ENCODE results near the gene LRPAP1. TPM values are rescaled to one million over a fixed set of nuclear protein-coding genes. Genes with fewer than 3 reads are reported as not detected.

Gene LRPAP1
- total and polyA plus RNA-seq, 2 donors (not counting 1 experiment from before 2014, with no cell fraction given): 64.6 to 86.8 TPM

- intact Hi-C loops (cut with micrococcal nuclease): no loop called here
- POLR2A ChIA-PET: no interaction called here
- no peak overlapping the region for H3K27ac Mint-ChIP-seq
These were observed 33.2 kb downstream of the LRPAP1 start for GRCh38 chr4:3498901-3499510.

GRCh38 chr4:3498407-3498806, 33.8 kb downstream of the LRPAP1 start:
- ChIA-PET CTCF (no interaction called here), POLR2A (no interaction called here)
- H2AFZ ChIP-seq (ENCODE audit: insufficient read depth, low read depth, low read length, poor library complexity, severe bottlenecking): no peak overlapping the region
- H3K36me3 ChIP-seq (replicated peaks in 1 of 2; ENCODE audit: control extremely low read depth in 1 of 2, control insufficient read depth in 1 of 2, extremely low read depth in 1 of 2, insufficient read depth in 2 of 2, low read length in 1 of 2): peaks cover 0 to 20% of the 10 kb centered on the region in 2 experiments
- H3K4me3 Mint-ChIP-seq: no peak overlapping the region
- 87% methylated on average over 11 of the region's 11 CpGs for WGBS (ENCODE audit: insufficient coverage)
- H3K27me3 ChIP-seq (replicated peaks in 1 of 4; ENCODE audit: control extremely low read depth in 1 of 4, control insufficient read depth in 3 of 4, insufficient read depth in 4 of 4, low read length in 3 of 4): no peaks in the 10 kb centered on the region
- TF ChIP-seq CTCF (IDR thresholded peaks at IDR 0.05) (no peak), EZH2 (IDR thresholded peaks at IDR 0.05; ENCODE audit: borderline replicate concordance, insufficient read depth, low read depth, low read length, poor library complexity, severe bottlenecking) (no peak)
- peaks cover 27% of the 10 kb centered on the region for H4K20me1 ChIP-seq (ENCODE audit: control insufficient read depth, insufficient read depth, low read length, poor library complexity, severe bottlenecking)
- peaks cover 1% of the 10 kb centered on the region for H3K4me1 Mint-ChIP-seq
- H3K27ac Mint-ChIP-seq: no peak overlapping the region
- no peaks in the 10 kb centered on the region for H3K9me3 Mint-ChIP-seq (ENCODE audit: insufficient read depth)
- no peak overlapping the region for H3K4me2 ChIP-seq (replicated peaks; ENCODE audit: low read depth, low read length, poor library complexity, severe bottlenecking)
- H3K9ac ChIP-seq (ENCODE audit: low read length): no peak overlapping the region
- no peaks in the 10 kb centered on the region for H3K9me3 ChIP-seq (ENCODE audit: control extremely low read depth in 1 of 3, control insufficient read depth in 2 of 3, insufficient read depth in 1 of 3, low read length in 2 of 3)
- ATAC-seq (ENCODE audit: low read depth): no peak
- DNase-seq: no peak
- no peak overlapping the region for H3K4me3 ChIP-seq (ENCODE audit: control extremely low read depth in 1 of 5, extremely low read depth in 1 of 5, insufficient read depth in 1 of 5, low read depth in 2 of 5, low read length in 4 of 5)
- no peaks in the 10 kb centered on the region for H3K27me3 Mint-ChIP-seq
- no peaks in the 10 kb centered on the region for H3K79me2 ChIP-seq (ENCODE audit: control insufficient read depth, insufficient read depth, low read length)
- no peak overlapping the region for H3K27ac ChIP-seq (ENCODE audit: low read length in 2 of 2)
- no peaks in the 10 kb centered on the region for H3K4me1 ChIP-seq (ENCODE audit: control insufficient read depth in 2 of 2, insufficient read depth in 2 of 2, low read length in 2 of 2)
- intact Hi-C loops (cut with micrococcal nuclease): no loop called here

More at GRCh38 chr4:3498901-3499510, 33.2 kb downstream of the LRPAP1 start:
- H2AFZ ChIP-seq (ENCODE audit: insufficient read depth, low read depth, low read length, poor library complexity, severe bottlenecking): no peak overlapping the region
- Mint-ChIP-seq H3K27me3 (no peaks in the 10 kb centered on the region), H3K9me3 (ENCODE audit: insufficient read depth) (no peaks in the 10 kb centered on the region), H3K4me1 (peaks cover 1% of the 10 kb centered on the region), H3K4me3 (no peak overlapping the region)
- no peaks in the 10 kb centered on the region for H3K27me3 ChIP-seq (replicated peaks in 1 of 4; ENCODE audit: control extremely low read depth in 1 of 4, control insufficient read depth in 3 of 4, insufficient read depth in 4 of 4, low read length in 3 of 4)
- H3K36me3 ChIP-seq (replicated peaks in 1 of 2; ENCODE audit: control extremely low read depth in 1 of 2, control insufficient read depth in 1 of 2, extremely low read depth in 1 of 2, insufficient read depth in 2 of 2, low read length in 1 of 2): peaks cover 0 to 17% of the 10 kb centered on the region in 2 experiments
- H3K27ac ChIP-seq (ENCODE audit: low read length in 2 of 2): no peak overlapping the region
- TF ChIP-seq EZH2 (IDR thresholded peaks at IDR 0.05; ENCODE audit: borderline replicate concordance, insufficient read depth, low read depth, low read length, poor library complexity, severe bottlenecking): no peak
- DNase-seq (no peak), ATAC-seq (ENCODE audit: low read depth) (no peak)
- 88% methylated on average over 19 of the region's 20 CpGs for WGBS (ENCODE audit: insufficient coverage)
- CTCF ChIA-PET: no interaction called here
- no peaks in the 10 kb centered on the region for H3K4me1 ChIP-seq (ENCODE audit: control insufficient read depth in 2 of 2, insufficient read depth in 2 of 2, low read length in 2 of 2)
- no peak overlapping the region for H3K9ac ChIP-seq (ENCODE audit: low read length)
- H4K20me1 ChIP-seq (ENCODE audit: control insufficient read depth, insufficient read depth, low read length, poor library complexity, severe bottlenecking): peaks cover 33% of the 10 kb centered on the region
- no peak overlapping the region for H3K4me2 ChIP-seq (replicated peaks; ENCODE audit: low read depth, low read length, poor library complexity, severe bottlenecking)
- no peaks in the 10 kb centered on the region for H3K79me2 ChIP-seq (ENCODE audit: control insufficient read depth, insufficient read depth, low read length)
- H3K4me3 ChIP-seq (ENCODE audit: control extremely low read depth in 1 of 5, extremely low read depth in 1 of 5, insufficient read depth in 1 of 5, low read depth in 2 of 5, low read length in 4 of 5): no peak overlapping the region
- H3K9me3 ChIP-seq (ENCODE audit: control extremely low read depth in 1 of 3, control insufficient read depth in 2 of 3, insufficient read depth in 1 of 3, low read length in 2 of 3): no peaks in the 10 kb centered on the region
